Measurements from ENCODE around the gene LGALS1. TPM values are rescaled to one million over a fixed set of nuclear protein-coding genes. Genes with fewer than 3 reads are reported as not detected.
A peak's percentile ranks its signal among the peaks of the same experiment; 100 is the strongest.

LGALS1 gene
- 1,000 to 10,000 TPM in 1 of 3 donors, 100 to 1,000 TPM in 2; 621 to 2,412 (median 641) TPM for total RNA-seq

GRCh38 chr22:37674951-37675929 lies at the start of gene LGALS1:
LGALS1 (plus strand) TSS chr22:37675636; CDS start chr22:37675703, 67 bp downstream.
- intact Hi-C loops (cut with DNase I; ENCODE audit: low total_unique reads), result no loop called here

GRCh38 chr22:37625737-37626136 lies 49.7 kb upstream of the LGALS1 start:
- peaks cover 17 to 29% of the 10 kb centered on the region in 2 donors for H3K4me1 ChIP-seq
- no peaks in the 10 kb centered on the region for H3K36me3 ChIP-seq
- DNase-seq (ENCODE audit: low spot score in 2 of 2), result no peak
- H3K27me3 ChIP-seq, result no peaks in the 10 kb centered on the region
- no peak for TF ChIP-seq POLR2AphosphoS5 (IDR thresholded peaks at IDR 0.05)
- no peak for TF ChIP-seq CTCF (IDR thresholded peaks at IDR 0.05)
- TF ChIP-seq POLR2A (IDR thresholded peaks at IDR 0.05), result no peak
- intact Hi-C loops (cut with DNase I; ENCODE audit: low total_unique reads), result no loop called here
- H3K27ac ChIP-seq, result peak overlapping the region; percentile 84 to 92
- no peak overlapping the region for H3K4me3 ChIP-seq
- no peaks in the 10 kb centered on the region for H3K9me3 ChIP-seq

More at GRCh38 chr22:37674951-37675929, at the start of gene LGALS1:
- H3K36me3 ChIP-seq, result no peaks in the 10 kb centered on the region
- no peaks in the 10 kb centered on the region for H3K27me3 ChIP-seq
- DNase-seq (ENCODE audit: low spot score in 2 of 2), result peak; percentile 88 to 96
- H3K4me1 ChIP-seq, result peaks cover 0 to 27% of the 10 kb centered on the region in 2 donors
- H3K27ac ChIP-seq, result peak within 1 kb of the TSS; percentile 93 to 95
- TF ChIP-seq POLR2AphosphoS5 (IDR thresholded peaks at IDR 0.05), result peak; percentile 52 to 65 (median 60)
- TF ChIP-seq CTCF (IDR thresholded peaks at IDR 0.05), result no peak
- no peak for TF ChIP-seq POLR2A (IDR thresholded peaks at IDR 0.05)
- no peaks in the 10 kb centered on the region for H3K9me3 ChIP-seq
- H3K4me3 ChIP-seq, result peak within 1 kb of the TSS; percentile 53 to 80 (median 67)

- Histone ChIP-seq H3K4me1 (peaks cover 17 to 29% of the 10 kb centered on the region in 2 donors), H3K9me3 (no peaks in the 10 kb centered on the region), H3K4me3 (peak overlapping the region in 1 of 3 donors; percentile 21), H3K36me3 (no peaks in the 10 kb centered on the region), H3K27ac (peak overlapping the region; percentile 84 to 92), H3K27me3 (no peaks in the 10 kb centered on the region)
- intact Hi-C loops (cut with DNase I; ENCODE audit: low total_unique reads), result no loop called here
- peak in 1 of 2 donors; percentile 78 for DNase-seq (ENCODE audit: low spot score in 2 of 2)
- no peak for TF ChIP-seq POLR2AphosphoS5 (IDR thresholded peaks at IDR 0.05)
- TF ChIP-seq POLR2A (IDR thresholded peaks at IDR 0.05), result no peak
- TF ChIP-seq CTCF (IDR thresholded peaks at IDR 0.05), result no peak
These were observed 49.3 kb upstream of the LGALS1 start for GRCh38 chr22:37626144-37626543.

GRCh38 chr22:37626556-37627075 lies 48.8 kb upstream of the LGALS1 start:
- no peaks in the 10 kb centered on the region for H3K36me3 ChIP-seq
- TF ChIP-seq POLR2A (IDR thresholded peaks at IDR 0.05), result no peak

GRCh38 chr22:37627121-37627520 lies 48.3 kb upstream of the LGALS1 start:
- no peaks in the 10 kb centered on the region for H3K36me3 ChIP-seq
- H3K27me3 ChIP-seq, result no peaks in the 10 kb centered on the region
- DNase-seq (ENCODE audit: low spot score in 2 of 2), result no peak
- no peak overlapping the region for H3K4me3 ChIP-seq
- intact Hi-C loops (cut with DNase I; ENCODE audit: low total_unique reads), result no loop called here
- peak overlapping the region; percentile 84 to 92 for H3K27ac ChIP-seq
- no peak for TF ChIP-seq POLR2A (IDR thresholded peaks at IDR 0.05)
- no peak for TF ChIP-seq CTCF (IDR thresholded peaks at IDR 0.05)
- no peak for TF ChIP-seq POLR2AphosphoS5 (IDR thresholded peaks at IDR 0.05)
- H3K4me1 ChIP-seq, result peaks cover 17 to 29% of the 10 kb centered on the region in 2 donors
- H3K9me3 ChIP-seq, result no peaks in the 10 kb centered on the region

More at GRCh38 chr22:37626556-37627075, 48.8 kb upstream of the LGALS1 start:
- H3K27ac ChIP-seq, result peak overlapping the region; percentile 84 to 92
- DNase-seq (ENCODE audit: low spot score in 2 of 2), result no peak
- intact Hi-C loops (cut with DNase I; ENCODE audit: low total_unique reads), result no loop called here
- H3K4me1 ChIP-seq, result peaks cover 17 to 29% of the 10 kb centered on the region in 2 donors
- H3K9me3 ChIP-seq, result no peaks in the 10 kb centered on the region
- no peaks in the 10 kb centered on the region for H3K27me3 ChIP-seq
- H3K4me3 ChIP-seq, result peak overlapping the region in 1 of 3 donors; percentile 21

Measured in breast epithelium (tissue), 4 donors.